Sigmoid colon (tissue), 7 donors: ENCODE measurements around the gene MAPRE2. TPM values are rescaled to one million over a fixed set of nuclear protein-coding genes. Genes with fewer than 3 reads are reported as not detected.

Source experiments
- DNase-seq: peaks from one replicate; pipeline ENCODE4 v3.0.0-alpha.2; 2019
- H3K27ac ChIP-seq, 4 donors: fragments of 200-600 bp; sonication (generic); one replicate each; pipeline ENCODE4 v1.5.1; 2016 to 2019; ENCODE audit warnings: mild to moderate bottlenecking in 1 of 4
- H3K27me3 ChIP-seq, 3 donors: fragments of 200-600 bp; sonication (generic); one replicate each; pipeline ENCODE4 v1.5.1; 2019; ENCODE audit warnings: mild to moderate bottlenecking in 1 of 3
- H3K36me3 ChIP-seq, 4 donors: fragments of 200-600 bp; sonication (generic); one replicate each; pipeline ENCODE4 v1.5.1; 2016 to 2019
- H3K4me1 ChIP-seq, 4 donors: fragments of 200-600 bp; sonication (generic); one replicate each; pipeline ENCODE4 v1.5.1; 2017 to 2019
- H3K4me3 ChIP-seq, 4 donors: fragments of 200-600 bp; sonication (generic); one replicate each; pipeline ENCODE4 v1.5.1; 2017 to 2019; ENCODE audit warnings: mild to moderate bottlenecking in 2 of 4, moderate library complexity in 1 of 4
- H3K9me3 ChIP-seq, 4 donors: fragments of 200-600 bp in 3 of 4; sonication (generic) in 3 of 4; one replicate each; pipeline versions ENCODE4 v1.5.1 to v1.6.1; 2013 to 2019
- CTCF ChIP-seq, 4 experiments: fragments of 450-650 bp in 3 of 4; fragments of 200-600 bp in 1 of 4; IDR thresholded peaks; one replicate each; pipeline ENCODE4 v1.5.1; 2016 to 2019; ENCODE audit warnings: antibody characterized with exemption in 4 of 4, mild to moderate bottlenecking in 3 of 4, moderate library complexity in 2 of 4
- EP300 ChIP-seq, 4 donors: sonication (generic); formaldehyde crosslinking; IDR thresholded peaks; one replicate each; pipeline ENCODE4 v1.6.1; 2017; ENCODE audit warnings: antibody characterized with exemption in 4 of 4
- POLR2A ChIP-seq, 2 donors: fragments of 450-650 bp; IDR thresholded peaks; one replicate each; pipeline ENCODE4 v1.6.1; 2016; ENCODE audit warnings: antibody characterized with exemption in 2 of 2, mild to moderate bottlenecking in 2 of 2, moderate library complexity in 2 of 2
- POLR2AphosphoS5 ChIP-seq, 4 donors: sonication (generic); formaldehyde crosslinking; IDR thresholded peaks; one replicate each; pipeline ENCODE4 v1.6.1; 2017; ENCODE audit warnings: antibody characterized with exemption in 4 of 4
- WGBS, 2 donors: extraction: QIAGEN DNeasy Blood & Tissue Kit; methylation state at CpG; one replicate each; pipeline ENCODE4 v1.1.7; 2013; 5-methylcytosine and 5-hydroxymethylcytosine counted together
- intact Hi-C: fragments of 100-400 bp; cut with DNase I; formaldehyde crosslinking; loops from one replicate; pipeline ENCODE4 v1.15.1; 2023
- polyA plus RNA-seq, 3 donors: library from polyadenylated mRNA; stranded (reverse); fragments of 200-250 nt; gene quantifications; one replicate each; pipeline ENCODE4 v1.2.3, GENCODE V29; 2013
- total RNA-seq, 4 donors: library from RNA; depleted of rRNA; stranded (reverse); fragments of >200 nt; gene quantifications; one replicate each; pipeline ENCODE4 v1.1.0, GENCODE V29; 2016
- donor health status: healthy with polysubstance abuse.
- donor health status: Bipolar disorder and iron deficiency.
- donor health status: healthy.

Gene MAPRE2
- total and polyA plus RNA-seq, 7 donors, result 14.0 to 31.6 (median 21.0) TPM

GRCh38 chr18:35186291-35187034 lies 145.2 kb downstream of the MAPRE2 start:
- Histone ChIP-seq H3K36me3 (no peaks in the 10 kb centered on the region), H3K4me1 (peaks cover 0 to 5% (median 0%) of the 10 kb centered on the region in 4 donors), H3K27me3 (no peaks in the 10 kb centered on the region), H3K27ac (no peak overlapping the region), H3K4me3 (no peak overlapping the region), H3K9me3 (no peaks in the 10 kb centered on the region)
- WGBS, 2 donors, result 76 to 86% methylated on average over 6 of the region's 6 CpGs
- intact Hi-C loops, result no loop called here
- TF ChIP-seq CTCF (IDR thresholded peaks at IDR 0.05), result no peak
- TF ChIP-seq POLR2A (IDR thresholded peaks at IDR 0.05), result no peak
- no peak for TF ChIP-seq POLR2AphosphoS5 (IDR thresholded peaks at IDR 0.05)
- TF ChIP-seq EP300 (IDR thresholded peaks at IDR 0.05), result no peak
- DNase-seq, result no peak

GRCh38 chr18:35189510-35189909 lies 148.3 kb downstream of the MAPRE2 start:
- WGBS, 2 donors, result 19 to 62% methylated on average over 1 of the region's 1 CpG
- intact Hi-C loops, result no loop called here

GRCh38 chr18:35190948-35191697 lies 149.9 kb downstream of the MAPRE2 start:
- DNase-seq, result no peak
- H3K27ac ChIP-seq, result no peak overlapping the region
- 42 to 61% methylated on average over 4 of the region's 4 CpGs for WGBS, 2 donors
- no peaks in the 10 kb centered on the region for H3K27me3 ChIP-seq
- H3K36me3 ChIP-seq, result no peaks in the 10 kb centered on the region
- no peaks in the 10 kb centered on the region for H3K9me3 ChIP-seq
- peaks cover 0 to 5% (median 0%) of the 10 kb centered on the region in 4 donors for H3K4me1 ChIP-seq
- TF ChIP-seq POLR2A (IDR thresholded peaks at IDR 0.05) (no peak), EP300 (IDR thresholded peaks at IDR 0.05) (no peak), CTCF (IDR thresholded peaks at IDR 0.05) (no peak), POLR2AphosphoS5 (IDR thresholded peaks at IDR 0.05) (no peak)
- H3K4me3 ChIP-seq, result no peak overlapping the region
- intact Hi-C loops, result no loop called here

More at GRCh38 chr18:35189510-35189909, 148.3 kb downstream of the MAPRE2 start:
- Histone ChIP-seq H3K27ac (peak overlapping the region in 2 of 4 donors; percentile 2 to 25), H3K4me1 (peaks cover 0 to 5% (median 0%) of the 10 kb centered on the region in 4 donors), H3K27me3 (no peaks in the 10 kb centered on the region), H3K4me3 (no peak overlapping the region), H3K9me3 (no peaks in the 10 kb centered on the region), H3K36me3 (no peaks in the 10 kb centered on the region)
- DNase-seq, result no peak
- no peak for TF ChIP-seq POLR2AphosphoS5 (IDR thresholded peaks at IDR 0.05)
- TF ChIP-seq POLR2A (IDR thresholded peaks at IDR 0.05), result no peak
- no peak for TF ChIP-seq EP300 (IDR thresholded peaks at IDR 0.05)
- no peak for TF ChIP-seq CTCF (IDR thresholded peaks at IDR 0.05)

- Histone ChIP-seq H3K27me3 (no peaks in the 10 kb centered on the region), H3K4me3 (no peak overlapping the region), H3K36me3 (no peaks in the 10 kb centered on the region), H3K27ac (no peak overlapping the region), H3K4me1 (peaks cover 0 to 5% (median 0%) of the 10 kb centered on the region in 4 donors), H3K9me3 (no peaks in the 10 kb centered on the region)
- intact Hi-C loops, result no loop called here
- DNase-seq, result no peak
- 83 to 87% methylated on average over 5 of the region's 5 CpGs for WGBS, 2 donors
- TF ChIP-seq POLR2A (IDR thresholded peaks at IDR 0.05), result no peak
These were observed 150.4 kb downstream of the MAPRE2 start for GRCh38 chr18:35191698-35192025.

- Histone ChIP-seq H3K4me3 (no peak overlapping the region), H3K9me3 (no peaks in the 10 kb centered on the region), H3K4me1 (peaks cover 0 to 5% (median 0%) of the 10 kb centered on the region in 4 donors), H3K27ac (no peak overlapping the region), H3K27me3 (no peaks in the 10 kb centered on the region), H3K36me3 (no peaks in the 10 kb centered on the region)
- DNase-seq, result no peak
- 94 to 96% methylated on average over 4 of the region's 4 CpGs for WGBS, 2 donors
- TF ChIP-seq CTCF (IDR thresholded peaks at IDR 0.05), result no peak
- no peak for TF ChIP-seq POLR2AphosphoS5 (IDR thresholded peaks at IDR 0.05)
- TF ChIP-seq POLR2A (IDR thresholded peaks at IDR 0.05), result no peak
- no peak for TF ChIP-seq EP300 (IDR thresholded peaks at IDR 0.05)
- intact Hi-C loops, result no loop called here
These were observed 151.2 kb downstream of the MAPRE2 start for GRCh38 chr18:35192415-35192814.
